ENCODE data around the gene MSANTD2.

GRCh38 chr11:124739479-124740276 lies 60.5 kb downstream of the MSANTD2 start, which contains the start of gene NRGN:
- no peak; the same call in 1 of the 2 replicates for TF ChIP-seq L3MBTL2 (conservative IDR thresholded peaks at IDR 0.05)
- TF ChIP-seq ELF4 (IDR thresholded peaks at IDR 0.05), result no peak
- TF ChIP-seq FOXM1 (IDR thresholded peaks at IDR 0.05; ENCODE audit: borderline replicate concordance), result no peak
- no peak for TF ChIP-seq TARDBP (IDR thresholded peaks at IDR 0.05)
